ENCODE results near the gene UBXN11.

GRCh38 chr1:26283279-26283853, 23.1 kb downstream of the UBXN11 start:
- TF ChIP-seq REST (IDR thresholded peaks at IDR 0.05; ENCODE audit: low read depth) (no peak), TAF1 (IDR thresholded peaks at IDR 0.05; ENCODE audit: low read depth) (no peak), YY1 (IDR thresholded peaks at IDR 0.05; ENCODE audit: low read depth) (no peak), USF1 (IDR thresholded peaks at IDR 0.05) (no peak), MAX (IDR thresholded peaks at IDR 0.05) (no peak), CEBPB (IDR thresholded peaks at IDR 0.05) (no peak), ZBTB7A (IDR thresholded peaks at IDR 0.05; ENCODE audit: low read depth) (no peak), RAD21 (IDR thresholded peaks at IDR 0.05; ENCODE audit: low read depth) (no peak), TCF12 (IDR thresholded peaks at IDR 0.05; ENCODE audit: low read depth) (no peak), FOXM1 (IDR thresholded peaks at IDR 0.05; ENCODE audit: borderline replicate concordance, low read depth) (no peak), NFIC (IDR thresholded peaks at IDR 0.05) (no peak)

All from Ishikawa (cell line).